NB4 (cell line): ENCODE results near the gene S100Z.
"Not testable (repeated sequence)": the region's sequence is repeated elsewhere in the genome, so short reads cannot be mapped to it uniquely, and the experiment has no call there.

ENCODE experiments used
- DNase-seq: peaks from one replicate; pipeline ENCODE4 v3.0.0; 2010; ENCODE audit warnings: low read depth
- H3K4me3 ChIP-seq: one replicate; pipeline ENCODE4 v1.5.1; 2011; ENCODE audit warnings: mild to moderate bottlenecking, low read depth, low read length, moderate library complexity
- CTCF ChIP-seq: IDR thresholded peaks from one replicate; pipeline ENCODE4 v1.5.1; 2012; ENCODE audit warnings: low read depth, low read length
- MAX ChIP-seq: IDR thresholded peaks from 2 replicates; pipeline ENCODE4 v1.6.1; 2011; ENCODE audit warnings: low read depth, low read length
- MYC ChIP-seq: IDR thresholded peaks from 2 replicates; pipeline ENCODE4 v1.6.1; 2011; ENCODE audit warnings: low read depth, low read length
- POLR2A ChIP-seq: IDR thresholded peaks from 2 replicates; pipeline ENCODE4 v1.6.1; 2011; ENCODE audit warnings: mild to moderate bottlenecking; ENCODE audit not compliant: insufficient read length; ENCODE audit errors: extremely low read depth

S100Z gene

GRCh38 chr5:76821136-76821535 is 28.7 kb upstream of the S100Z start:
- no peak for DNase-seq
- TF ChIP-seq MYC (no peak), POLR2A (no peak), CTCF (no peak), MAX (no peak)
- H3K4me3 ChIP-seq, result no peak overlapping the region

GRCh38 chr5:76822105-76822731 is 27.6 kb upstream of the S100Z start:
- not testable (repeated sequence) for H3K4me3 ChIP-seq, DNase-seq

- H3K4me3 ChIP-seq, DNase-seq: not testable (repeated sequence)
Measured at GRCh38 chr5:76826416-76826815, 23.4 kb upstream of the S100Z start.

GRCh38 chr5:76831110-76831452 is 18.7 kb upstream of the S100Z start:
- DNase-seq, result no peak
- no peak overlapping the region for H3K4me3 ChIP-seq
- TF ChIP-seq POLR2A (no peak), CTCF (no peak), MAX (no peak), MYC (no peak)

GRCh38 chr5:76836181-76836580 is 13.6 kb upstream of the S100Z start:
- no peak for TF ChIP-seq POLR2A
- TF ChIP-seq CTCF, result no peak
- TF ChIP-seq MYC, result no peak
- TF ChIP-seq MAX, result no peak
- DNase-seq, result no peak
- H3K4me3 ChIP-seq, result no peak overlapping the region

- H3K4me3 ChIP-seq, result no peak overlapping the region
- TF ChIP-seq MAX (no peak), POLR2A (no peak), MYC (no peak), CTCF (no peak)
- DNase-seq, result no peak
Measured at GRCh38 chr5:76836585-76836984, 13.2 kb upstream of the S100Z start.

GRCh38 chr5:76838481-76839261 is 11.1 kb upstream of the S100Z start:
- TF ChIP-seq CTCF (no peak), MYC (no peak), POLR2A (no peak), MAX (no peak)
- no peak for DNase-seq
- no peak overlapping the region for H3K4me3 ChIP-seq
